CD8-positive, alpha-beta memory T cell (primary cell): ENCODE data around the gene SFXN3. TPM values are rescaled to one million over a fixed set of nuclear protein-coding genes. Genes with fewer than 3 reads are reported as not detected.

Experiments used
- CTCF ChIA-PET: fragments of 350-600 bp; sonication (Branson Sonifier 250); formaldehyde crosslinking; loops from one replicate; lab custom pipeline; 2021; ENCODE audit warnings: antibody characterized with exemption; lab: Charles Lee
- POLR2A ChIA-PET: fragments of 350-600 bp; sonication (Branson Sonifier 250); formaldehyde crosslinking; loops from one replicate; lab custom pipeline; 2021; ENCODE audit warnings: antibody characterized with exemption; lab: Charles Lee
- DNase-seq, 5 donors: peaks; one replicate each; pipeline versions ENCODE4 v3.0.0 to v3.0.0-alpha.2; 2020 to 2022; ENCODE audit warnings: mixed read lengths in 1 of 5
- H3K27ac ChIP-seq: one replicate; pipeline ENCODE4 v1.7.0; 2013; ENCODE audit warnings: low read depth, mild to moderate bottlenecking, low read length, moderate library complexity
- H3K27me3 ChIP-seq: 2 replicates; pipeline ENCODE4 v1.7.0; 2013; ENCODE audit warnings: low read length, mild to moderate bottlenecking; ENCODE audit not compliant: insufficient read depth, poor library complexity, severe bottlenecking
- H3K36me3 ChIP-seq: 2 replicates; pipeline ENCODE4 v1.7.0; 2013; ENCODE audit warnings: mild to moderate bottlenecking, low read length, moderate library complexity; ENCODE audit not compliant: insufficient read depth
- H3K4me1 ChIP-seq: 2 replicates; pipeline ENCODE4 v1.7.0; 2013; ENCODE audit warnings: mild to moderate bottlenecking, low read length, moderate library complexity; ENCODE audit not compliant: insufficient read depth
- H3K4me3 ChIP-seq: 2 replicates; pipeline ENCODE4 v1.7.0; 2013; ENCODE audit warnings: mild to moderate bottlenecking, low read length
- H3K9me3 ChIP-seq: 2 replicates; pipeline ENCODE4 v1.7.0; 2013; ENCODE audit warnings: mild to moderate bottlenecking, low read length
- H3K27ac Mint-ChIP-seq, 8 donors: one replicate each; pipeline ENCODE4 v1.8.0; 2020 to 2021; ENCODE audit warnings: mixed read lengths in 8 of 8, mild to moderate bottlenecking in 6 of 8, inconsistent platforms in 3 of 8, moderate library complexity in 3 of 8
- H3K27me3 Mint-ChIP-seq, 2 donors: one replicate each; pipeline ENCODE4 v1.8.0; 2020 to 2021; ENCODE audit warnings: mixed read lengths in 2 of 2, mild to moderate bottlenecking in 1 of 2, moderate library complexity in 1 of 2
- H3K36me3 Mint-ChIP-seq, 3 donors: one replicate each; pipeline ENCODE4 v1.8.0; 2020 to 2021; ENCODE audit warnings: mixed read lengths in 3 of 3, inconsistent platforms in 1 of 3, mild to moderate bottlenecking in 1 of 3
- H3K4me1 Mint-ChIP-seq, 3 donors: one replicate each; pipeline ENCODE4 v1.8.0; 2020 to 2021; ENCODE audit warnings: mixed read lengths in 3 of 3, inconsistent platforms in 1 of 3, mild to moderate bottlenecking in 1 of 3
- H3K4me3 Mint-ChIP-seq, 7 donors: one replicate each; pipeline ENCODE4 v1.8.0; 2020 to 2021; ENCODE audit warnings: mixed read lengths in 7 of 7, mild to moderate bottlenecking in 6 of 7, moderate library complexity in 4 of 7, inconsistent platforms in 2 of 7
- H3K9me3 Mint-ChIP-seq, 5 donors: one replicate each; pipeline ENCODE4 v1.8.0; 2020 to 2022; ENCODE audit warnings: mixed read lengths in 5 of 5, mild to moderate bottlenecking in 3 of 5, moderate library complexity in 2 of 5, inconsistent platforms in 1 of 5
- polyA plus RNA-seq: library from polyadenylated mRNA; unstranded; fragments of 300-500 nt; fragmentation: Illumina TruSeq; gene quantifications from one replicate; pipeline ENCODE4 v1.2.3, GENCODE V29; 2021
- total RNA-seq, 2 experiments: library from RNA; stranded (reverse); gene quantifications; one replicate each; pipeline ENCODE4 v1.2.3, GENCODE V29; 2021

SFXN3 gene
- total and polyA plus RNA-seq, 3 experiments from 2014 or later, result 17.6 to 26.5 (median 25.2) TPM

GRCh38 chr10:101075775-101076174 is 44.7 kb downstream of the SFXN3 start:
- no peak overlapping the region for H3K4me3 Mint-ChIP-seq
- H3K4me1 Mint-ChIP-seq, result no peaks in the 10 kb centered on the region
- DNase-seq, result no peak
- Histone ChIP-seq H3K27me3 (no peaks in the 10 kb centered on the region), H3K9me3 (no peaks in the 10 kb centered on the region), H3K36me3 (no peaks in the 10 kb centered on the region), H3K27ac (no peak overlapping the region), H3K4me1 (no peaks in the 10 kb centered on the region), H3K4me3 (no peak overlapping the region)
- no peak overlapping the region for H3K27ac Mint-ChIP-seq
- H3K27me3 Mint-ChIP-seq, result peaks cover 26 to 75% of the 10 kb centered on the region in 2 donors
- H3K36me3 Mint-ChIP-seq, result no peaks in the 10 kb centered on the region
- CTCF ChIA-PET, result interaction anchor here (0.7 to 2.0 kb wide), 4 partner anchors 20 to 66 kb away, joined by 3 to 10 read pairs (median 4); no protein-coding TSS in a partner anchor
- H3K9me3 Mint-ChIP-seq, result no peaks in the 10 kb centered on the region
- POLR2A ChIA-PET, result no interaction called here

- Histone ChIP-seq H3K36me3 (no peaks in the 10 kb centered on the region), H3K9me3 (no peaks in the 10 kb centered on the region), H3K27me3 (no peaks in the 10 kb centered on the region), H3K4me3 (no peak overlapping the region), H3K27ac (no peak overlapping the region), H3K4me1 (no peaks in the 10 kb centered on the region)
- ChIA-PET POLR2A (no interaction called here), CTCF (interaction anchor here (0.8 to 1.8 kb wide), 2 partner anchors 19 to 66 kb away, joined by 3 to 4 read pairs; no protein-coding TSS in a partner anchor)
- Mint-ChIP-seq H3K27ac (no peak overlapping the region), H3K4me3 (no peak overlapping the region), H3K4me1 (no peaks in the 10 kb centered on the region), H3K27me3 (peaks cover 31 to 80% of the 10 kb centered on the region in 2 donors), H3K9me3 (no peaks in the 10 kb centered on the region), H3K36me3 (no peaks in the 10 kb centered on the region)
- no peak for DNase-seq
Measured at GRCh38 chr10:101076630-101077029, 45.6 kb downstream of the SFXN3 start.

- Mint-ChIP-seq H3K4me1 (no peaks in the 10 kb centered on the region), H3K27ac (no peak overlapping the region), H3K9me3 (no peaks in the 10 kb centered on the region), H3K27me3 (peaks cover 22 to 73% of the 10 kb centered on the region in 2 donors), H3K36me3 (no peaks in the 10 kb centered on the region), H3K4me3 (no peak overlapping the region)
- no peaks in the 10 kb centered on the region for H3K4me1 ChIP-seq
- no peak overlapping the region for H3K4me3 ChIP-seq
- H3K36me3 ChIP-seq, result no peaks in the 10 kb centered on the region
- no peaks in the 10 kb centered on the region for H3K27me3 ChIP-seq
- no peak for DNase-seq
- ChIA-PET CTCF (interaction anchor here (0.6 to 1.5 kb wide), 4 partner anchors 12 to 490 kb away, joined by 3 to 7 read pairs (median 4); no protein-coding TSS in a partner anchor), POLR2A (no interaction called here)
- H3K27ac ChIP-seq, result no peak overlapping the region
- no peaks in the 10 kb centered on the region for H3K9me3 ChIP-seq
Measured at GRCh38 chr10:101079874-101080273, 48.8 kb downstream of the SFXN3 start.

DNA sequence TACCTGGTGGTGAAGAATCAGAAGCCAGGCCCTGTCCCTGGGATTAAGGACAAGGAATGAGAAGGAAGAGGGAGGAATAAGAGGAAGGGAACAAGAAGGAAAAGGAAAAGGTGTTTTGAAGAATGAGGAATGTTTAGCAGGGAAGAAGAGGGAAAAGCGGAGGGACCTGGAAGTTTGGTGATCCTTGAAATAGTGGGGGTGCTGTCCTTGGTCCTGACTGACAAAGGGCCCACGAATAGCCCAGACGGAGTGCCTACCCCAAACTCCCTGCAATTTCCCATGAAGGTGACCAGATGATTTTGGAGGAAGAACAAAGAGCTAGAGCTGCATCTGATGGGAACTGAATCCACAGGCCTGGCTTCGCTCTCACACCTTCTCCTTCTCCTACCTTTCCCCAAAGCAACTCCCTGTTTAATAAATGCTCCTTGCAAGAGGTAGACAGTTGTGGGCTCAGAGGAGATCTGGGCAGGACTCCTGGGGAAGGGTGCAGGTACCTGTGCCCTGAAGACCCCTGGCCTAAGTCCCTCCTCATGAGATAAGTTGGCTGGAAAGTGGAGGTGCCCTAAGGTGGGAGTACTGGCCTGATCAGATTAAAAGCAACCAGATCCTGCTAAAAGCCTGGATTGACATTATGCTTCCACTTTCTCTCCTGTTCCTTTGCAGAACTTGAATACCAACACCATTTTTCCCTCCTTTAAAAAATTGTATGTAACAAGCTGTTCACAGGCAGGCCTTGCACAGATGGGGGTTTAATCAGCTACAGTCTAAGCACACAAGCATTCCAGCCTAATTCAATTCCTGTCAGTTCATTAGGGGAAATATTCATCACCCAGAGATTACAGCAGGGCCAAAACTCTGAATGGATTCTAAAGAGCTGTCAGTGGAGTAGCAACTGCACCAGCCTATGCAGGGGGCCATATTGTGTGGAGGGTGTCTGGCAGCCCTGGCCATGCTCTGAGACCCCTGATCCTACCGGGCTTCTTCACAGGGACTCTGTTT is 50.2 kb downstream of the SFXN3 start:
- H3K27me3 ChIP-seq, result no peaks in the 10 kb centered on the region
- no peaks in the 10 kb centered on the region for H3K9me3 ChIP-seq
- no peaks in the 10 kb centered on the region for H3K36me3 Mint-ChIP-seq
- no peaks in the 10 kb centered on the region for H3K36me3 ChIP-seq
- no peak overlapping the region for H3K4me3 ChIP-seq
- H3K4me3 Mint-ChIP-seq, result no peak overlapping the region
- no peak for DNase-seq
- H3K4me1 ChIP-seq, result no peaks in the 10 kb centered on the region
- peak overlapping the region in 1 of 8 donors; percentile 48 for H3K27ac Mint-ChIP-seq
- H3K9me3 Mint-ChIP-seq, result no peaks in the 10 kb centered on the region
- POLR2A ChIA-PET, result no interaction called here
- H3K27me3 Mint-ChIP-seq, result peaks cover 24 to 73% of the 10 kb centered on the region in 2 donors
- CTCF ChIA-PET, result interaction anchor here (1.0 to 1.5 kb wide), 2 partner anchors 15 to 61 kb away, joined by 3 to 5 read pairs; no protein-coding TSS in a partner anchor
- H3K4me1 Mint-ChIP-seq, result no peaks in the 10 kb centered on the region
- no peak overlapping the region for H3K27ac ChIP-seq

- DNase-seq, result no peak
- no peak overlapping the region for H3K4me3 ChIP-seq
- no peaks in the 10 kb centered on the region for H3K36me3 ChIP-seq
- no peaks in the 10 kb centered on the region for H3K9me3 ChIP-seq
- ChIA-PET POLR2A (no interaction called here), CTCF (interaction anchor here (1.1 to 7.4 kb wide), 3 partner anchors 10 to 128 kb away, joined by 3 to 36 read pairs (median 22); no protein-coding TSS in a partner anchor)
- no peaks in the 10 kb centered on the region for H3K36me3 Mint-ChIP-seq
- no peaks in the 10 kb centered on the region for H3K4me1 ChIP-seq
- H3K27ac ChIP-seq, result no peak overlapping the region
- H3K27me3 Mint-ChIP-seq, result peaks cover 37 to 79% of the 10 kb centered on the region in 2 donors
- H3K27ac Mint-ChIP-seq, result no peak overlapping the region
- H3K4me1 Mint-ChIP-seq, result no peaks in the 10 kb centered on the region
- no peak overlapping the region for H3K4me3 Mint-ChIP-seq
- H3K9me3 Mint-ChIP-seq, result no peaks in the 10 kb centered on the region
- peaks cover 3% of the 10 kb centered on the region for H3K27me3 ChIP-seq
Measured at GRCh38 chr10:101085846-101086245, 54.8 kb downstream of the SFXN3 start.

- Mint-ChIP-seq H3K4me1 (no peaks in the 10 kb centered on the region), H3K4me3 (no peak overlapping the region), H3K27ac (no peak overlapping the region), H3K27me3 (peaks cover 39 to 82% of the 10 kb centered on the region in 2 donors), H3K36me3 (no peaks in the 10 kb centered on the region), H3K9me3 (no peaks in the 10 kb centered on the region)
- Histone ChIP-seq H3K27ac (no peak overlapping the region), H3K36me3 (no peaks in the 10 kb centered on the region), H3K9me3 (no peaks in the 10 kb centered on the region), H3K27me3 (peaks cover 3% of the 10 kb centered on the region), H3K4me1 (no peaks in the 10 kb centered on the region), H3K4me3 (no peak overlapping the region)
- ChIA-PET POLR2A (no interaction called here), CTCF (interaction anchor here (1.0 to 7.4 kb wide), 3 partner anchors 9 to 55 kb away, joined by 4 to 36 read pairs (median 22); no protein-coding TSS in a partner anchor)
- no peak for DNase-seq
Measured at GRCh38 chr10:101087376-101087775, 56.3 kb downstream of the SFXN3 start.

DNA sequence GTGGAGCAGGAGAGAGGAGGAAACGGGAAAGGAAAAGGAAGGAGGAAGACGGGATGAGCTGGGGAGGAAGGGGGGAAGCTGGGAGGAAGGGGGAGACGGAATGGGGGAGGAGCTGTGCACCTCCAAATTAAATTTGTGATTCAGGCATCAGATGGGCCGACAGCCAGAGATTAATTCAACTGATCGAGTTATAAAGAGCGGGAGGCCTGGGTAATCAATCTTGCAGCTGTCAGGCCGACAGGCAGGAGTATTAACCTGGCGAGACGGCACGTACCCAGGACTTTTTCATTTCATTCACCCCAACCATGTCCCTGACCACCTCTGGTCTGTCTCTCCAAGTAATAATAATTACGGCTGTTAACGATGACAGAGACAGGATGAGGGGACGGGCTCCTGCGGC is 56.9 kb downstream of the SFXN3 start:
- no peaks in the 10 kb centered on the region for H3K36me3 ChIP-seq
- H3K27me3 ChIP-seq, result peaks cover 3% of the 10 kb centered on the region
- Mint-ChIP-seq H3K4me3 (no peak overlapping the region), H3K9me3 (no peaks in the 10 kb centered on the region), H3K36me3 (no peaks in the 10 kb centered on the region), H3K27ac (no peak overlapping the region), H3K27me3 (peaks cover 41 to 82% of the 10 kb centered on the region in 2 donors), H3K4me1 (no peaks in the 10 kb centered on the region)
- DNase-seq, result no peak
- POLR2A ChIA-PET, result no interaction called here
- H3K9me3 ChIP-seq, result no peaks in the 10 kb centered on the region
- H3K27ac ChIP-seq, result no peak overlapping the region
- CTCF ChIA-PET, result interaction anchor here (1.1 to 7.4 kb wide), 2 partner anchors 10 to 54 kb away, joined by 3 to 36 read pairs; no protein-coding TSS in a partner anchor
- no peaks in the 10 kb centered on the region for H3K4me1 ChIP-seq
- H3K4me3 ChIP-seq, result no peak overlapping the region
